Limb (tissue), 2 donors: ENCODE data around the gene ZNF292.
"Not testable (repeated sequence)": the region's sequence is repeated elsewhere in the genome, so short reads cannot be mapped to it uniquely, and the experiment has no call there.

Experiments
- DNase-seq, 2 donors: peaks; one replicate each; pipeline ENCODE4 v3.0.0-alpha.2; 2016; ENCODE audit errors: extremely low spot score in 2 of 2

ZNF292 gene

DNA sequence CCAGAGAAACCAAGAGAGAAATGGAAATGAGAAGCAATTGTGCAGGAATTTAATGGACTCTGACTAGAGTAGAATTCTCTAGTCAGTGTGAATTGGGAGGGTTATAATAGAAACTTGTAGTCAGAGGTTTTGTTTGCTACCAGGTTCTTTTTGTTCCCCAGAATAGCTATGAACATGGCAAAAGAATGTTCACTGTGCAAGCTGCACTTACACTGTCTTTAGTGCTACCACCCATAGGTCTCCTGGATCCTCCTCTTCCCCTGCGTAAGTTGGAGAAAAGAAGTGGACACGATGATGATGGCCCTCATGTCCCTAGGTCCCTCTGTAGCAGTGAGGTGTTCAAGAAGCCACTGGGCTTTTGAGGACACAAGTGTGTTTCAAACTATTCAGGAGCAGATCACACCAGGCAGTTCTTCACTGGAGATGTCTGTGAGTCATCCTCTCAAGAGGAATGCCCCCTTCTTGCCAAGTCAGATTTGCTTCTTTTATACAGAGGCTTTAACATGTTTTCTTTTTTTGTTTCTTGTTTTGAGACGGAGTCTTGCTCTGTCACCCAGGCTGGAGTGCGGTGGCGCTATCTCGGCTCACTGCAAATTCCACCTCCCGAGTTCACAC is 119.4 kb downstream of the ZNF292 start:
- DNase-seq: no peak

DNA sequence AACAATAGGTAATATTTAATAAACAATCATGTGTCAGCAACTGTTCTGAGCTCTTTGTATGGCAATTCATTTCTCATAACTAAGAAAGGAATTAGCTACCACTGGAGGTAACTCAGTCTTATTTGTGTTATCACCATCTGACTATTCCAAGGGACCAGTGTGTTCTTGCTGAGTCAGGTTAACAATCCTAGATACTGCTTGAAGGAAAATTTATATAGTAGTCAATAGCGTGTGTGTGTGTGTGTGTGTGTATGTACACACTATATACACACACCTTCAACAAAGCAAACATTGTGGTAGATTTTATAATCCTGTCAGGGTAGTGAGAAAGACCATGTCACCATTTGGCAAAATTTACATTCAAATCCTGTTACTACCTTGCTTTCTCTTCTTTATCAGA is 121.3 kb downstream of the ZNF292 start:
- no peak for DNase-seq

- DNase-seq: peak in 1 of 2 donors; percentile 18
Observed at GRCh38 chr6:87277123-87277522, 121.8 kb downstream of the ZNF292 start.

DNA sequence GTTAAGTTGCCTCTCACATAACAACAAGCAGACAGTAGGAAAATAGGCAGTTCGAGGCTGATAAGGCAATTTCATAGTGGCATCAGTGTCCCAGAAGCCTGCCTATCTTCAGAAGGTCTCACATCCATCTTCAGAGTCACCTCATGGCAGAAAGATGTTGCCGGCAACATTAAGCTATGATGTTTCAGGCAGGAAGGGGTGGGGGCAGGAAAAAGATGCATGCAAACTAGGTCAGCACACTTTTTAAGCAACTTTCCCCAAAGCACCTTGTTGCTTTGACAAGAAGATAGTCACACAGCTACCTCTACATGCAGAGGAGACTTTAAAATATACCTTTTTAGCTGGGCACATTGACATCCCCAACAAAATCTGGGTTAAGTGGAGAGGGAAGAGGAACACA is 123.8 kb downstream of the ZNF292 start:
- DNase-seq: no peak

DNA sequence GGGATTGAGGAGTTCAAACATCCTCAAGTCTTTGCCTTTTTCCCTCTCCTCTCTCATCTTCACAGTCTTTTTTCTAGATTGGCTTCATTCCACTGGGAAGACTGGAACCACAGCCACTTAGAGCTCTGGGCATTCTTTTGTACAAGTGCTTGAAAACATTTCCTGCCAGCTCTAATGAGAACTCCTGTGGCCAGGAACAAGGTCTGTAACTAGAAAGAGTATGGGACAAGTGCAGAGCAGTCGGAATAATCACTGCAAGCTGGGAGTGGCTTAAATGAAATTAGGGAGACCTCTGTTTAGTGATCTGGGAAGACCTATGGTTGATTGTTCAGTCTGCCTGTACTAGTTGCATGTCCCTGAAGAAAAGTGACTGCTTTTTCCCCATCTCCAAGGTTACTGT is 126.1 kb downstream of the ZNF292 start:
- DNase-seq: no peak

DNA sequence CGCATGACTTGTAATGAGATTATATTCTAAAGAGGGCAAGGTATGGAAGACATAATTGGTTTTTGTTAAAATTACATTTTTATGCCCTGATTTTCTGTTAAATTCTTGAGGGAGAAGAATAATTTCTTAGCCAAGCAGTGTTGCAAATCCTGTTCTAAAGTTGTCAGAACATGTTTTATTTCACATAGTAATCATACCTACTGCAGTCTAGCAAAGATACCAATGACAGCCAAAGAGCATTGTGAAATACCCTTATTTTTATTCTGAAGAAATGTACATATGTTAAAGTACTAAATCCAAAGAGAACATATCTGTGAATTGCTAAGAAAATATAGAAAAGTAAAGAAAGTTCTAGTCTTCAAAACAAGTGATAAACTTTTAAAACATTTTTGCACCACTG is 127.4 kb downstream of the ZNF292 start:
- no peak for DNase-seq

- DNase-seq: no peak
Observed at GRCh38 chr6:87283461-87283860, 128.1 kb downstream of the ZNF292 start.

GRCh38 chr6:87287251-87287650 is 131.9 kb downstream of the ZNF292 start:
- no peak for DNase-seq

DNA sequence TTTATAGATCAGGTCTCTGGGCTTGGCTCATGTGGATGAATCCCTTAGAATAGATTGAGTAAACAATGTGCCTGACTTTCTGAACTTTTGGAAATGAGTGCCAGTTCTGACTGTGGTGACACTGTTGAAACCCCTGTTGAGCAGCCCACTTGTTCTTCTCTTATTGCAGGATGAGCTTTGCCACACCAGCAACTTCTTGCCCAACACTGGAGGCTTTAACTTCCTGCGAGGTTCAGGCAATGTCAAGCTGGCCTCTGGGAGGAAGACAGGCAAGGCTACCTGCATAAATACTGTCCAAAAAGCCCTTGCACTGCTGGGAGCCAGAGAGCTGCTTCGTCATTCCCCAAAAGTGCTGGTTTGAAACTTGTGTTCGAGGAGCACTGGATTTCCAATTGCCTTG is 134.2 kb downstream of the ZNF292 start:
- DNase-seq: no peak

- peak in 1 of 2 donors; percentile 21 for DNase-seq
Observed at GRCh38 chr6:87291883-87292282, 136.5 kb downstream of the ZNF292 start.

DNA sequence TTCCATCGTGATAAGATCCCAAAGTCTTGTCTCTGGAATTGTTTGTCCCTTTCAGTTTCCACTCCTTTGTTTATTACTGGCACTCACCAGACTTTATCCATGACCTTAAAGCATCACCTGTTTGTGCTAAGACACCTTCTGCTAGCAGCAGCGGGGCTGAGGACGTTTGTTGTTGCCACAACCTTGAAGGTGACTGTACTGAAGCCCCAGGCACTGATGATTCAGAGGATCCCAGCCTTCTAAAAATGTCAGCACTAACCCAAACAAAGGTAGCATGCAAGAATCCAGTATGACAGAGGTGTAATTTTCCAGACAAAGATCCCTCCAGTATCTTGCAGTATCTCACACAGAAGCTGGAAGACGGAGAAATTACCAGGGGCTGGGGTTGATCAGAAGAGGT is 138.2 kb downstream of the ZNF292 start:
- DNase-seq: no peak

- DNase-seq: no peak
Observed at GRCh38 chr6:87297119-87297518, 141.8 kb downstream of the ZNF292 start.

DNA sequence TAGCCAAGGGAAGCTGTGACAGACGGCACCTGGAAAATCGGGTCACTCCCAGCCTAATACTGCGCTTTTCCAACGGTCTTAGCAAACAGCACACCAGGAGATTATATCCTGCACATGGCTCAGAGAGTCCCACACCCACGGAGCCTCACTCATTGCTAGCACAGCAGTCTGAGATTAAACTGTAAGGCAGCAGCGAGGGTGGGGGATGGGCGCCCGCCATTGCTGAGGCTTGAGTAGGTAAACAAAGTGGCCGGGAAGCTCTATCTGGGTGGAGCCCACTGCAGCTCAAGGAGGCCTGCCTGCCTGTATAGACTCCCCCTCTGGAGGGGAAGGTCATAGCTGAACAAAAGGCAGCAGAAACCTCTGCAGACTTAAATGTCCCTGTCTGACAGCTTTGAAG is 145.9 kb downstream of the ZNF292 start:
- DNase-seq: not testable (repeated sequence)

DNA sequence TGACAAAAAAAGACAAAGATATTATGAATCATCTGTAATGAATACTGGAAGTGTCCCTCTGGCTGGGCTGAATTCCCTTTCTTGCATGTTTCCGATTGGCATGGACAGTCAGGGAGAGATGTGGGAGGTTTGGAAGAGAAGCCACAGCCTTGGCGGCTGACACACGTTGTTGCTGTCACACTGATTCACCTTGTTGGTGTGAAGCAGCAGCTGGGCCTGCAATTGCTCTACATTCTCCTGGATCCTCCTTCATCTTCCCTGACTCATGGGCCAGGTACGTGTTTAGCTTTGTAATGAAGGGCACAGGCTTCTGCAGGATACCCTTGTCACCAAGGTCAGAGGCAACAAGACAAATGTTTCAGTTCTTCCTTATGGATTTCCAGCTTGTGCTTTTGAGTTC is 153.6 kb downstream of the ZNF292 start:
- no peak for DNase-seq

DNA sequence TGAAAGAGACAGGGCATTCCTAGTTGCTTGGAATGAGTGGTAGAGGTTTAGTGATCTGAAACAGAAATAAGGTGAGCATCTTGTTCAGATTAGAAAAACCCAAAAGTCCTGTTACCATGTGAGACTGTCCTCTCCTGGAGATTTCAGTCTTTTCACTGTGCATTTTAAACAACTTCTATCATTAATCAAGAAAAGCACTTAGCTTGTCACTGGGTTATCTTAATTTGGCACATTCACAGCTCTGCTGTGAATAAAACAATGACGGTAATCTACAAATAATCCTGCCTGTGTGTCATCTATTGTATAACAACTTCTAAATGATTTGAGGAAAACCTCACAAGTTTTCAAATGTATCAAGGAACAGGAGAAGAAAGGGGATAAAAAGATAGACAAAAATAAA is 157.5 kb downstream of the ZNF292 start:
- no peak for DNase-seq
